Measurements from ENCODE around the gene PRRC1.

DNA sequence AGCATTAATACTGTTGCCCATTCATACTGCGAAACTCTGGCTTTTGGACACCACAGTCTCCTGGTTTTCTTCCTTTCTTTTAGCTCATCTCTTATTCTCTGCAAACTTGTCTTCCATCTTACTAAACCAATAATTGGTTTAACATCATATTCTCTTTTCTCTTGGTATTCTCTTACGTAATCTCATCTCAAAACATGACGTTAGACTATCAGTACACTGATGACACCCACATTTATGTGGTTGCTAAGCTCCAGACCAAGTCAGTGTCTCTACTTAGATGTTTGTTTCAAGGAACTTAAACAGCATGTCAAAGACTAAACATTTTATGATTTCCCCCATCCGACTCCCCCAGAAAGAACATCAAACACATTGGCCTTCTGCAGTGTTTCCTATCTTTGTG lies 2.1 kb downstream of the PRRC1 start:
- no peak for TF ChIP-seq ZFX (IDR thresholded peaks at IDR 0.05; ENCODE audit: borderline replicate concordance)
- TF ChIP-seq, protein P1, sequence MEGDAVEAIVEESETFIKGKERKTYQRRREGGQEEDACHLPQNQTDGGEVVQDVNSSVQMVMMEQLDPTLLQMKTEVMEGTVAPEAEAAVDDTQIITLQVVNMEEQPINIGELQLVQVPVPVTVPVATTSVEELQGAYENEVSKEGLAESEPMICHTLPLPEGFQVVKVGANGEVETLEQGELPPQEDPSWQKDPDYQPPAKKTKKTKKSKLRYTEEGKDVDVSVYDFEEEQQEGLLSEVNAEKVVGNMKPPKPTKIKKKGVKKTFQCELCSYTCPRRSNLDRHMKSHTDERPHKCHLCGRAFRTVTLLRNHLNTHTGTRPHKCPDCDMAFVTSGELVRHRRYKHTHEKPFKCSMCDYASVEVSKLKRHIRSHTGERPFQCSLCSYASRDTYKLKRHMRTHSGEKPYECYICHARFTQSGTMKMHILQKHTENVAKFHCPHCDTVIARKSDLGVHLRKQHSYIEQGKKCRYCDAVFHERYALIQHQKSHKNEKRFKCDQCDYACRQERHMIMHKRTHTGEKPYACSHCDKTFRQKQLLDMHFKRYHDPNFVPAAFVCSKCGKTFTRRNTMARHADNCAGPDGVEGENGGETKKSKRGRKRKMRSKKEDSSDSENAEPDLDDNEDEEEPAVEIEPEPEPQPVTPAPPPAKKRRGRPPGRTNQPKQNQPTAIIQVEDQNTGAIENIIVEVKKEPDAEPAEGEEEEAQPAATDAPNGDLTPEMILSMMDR (IDR thresholded peaks at IDR 0.05) = no peak
